Breast epithelium (tissue), 4 donors: ENCODE measurements around the gene MMP15. TPM values are rescaled to one million over a fixed set of nuclear protein-coding genes. Genes with fewer than 3 reads are reported as not detected.
"Not testable (repeated sequence)": the region's sequence is repeated elsewhere in the genome, so short reads cannot be mapped to it uniquely, and the experiment has no call there.

ENCODE experiments used
- DNase-seq, 2 donors: peaks; one replicate each; pipeline ENCODE4 v3.0.0-alpha.2; 2019; ENCODE audit warnings: low spot score in 2 of 2
- H3K27ac ChIP-seq, 2 donors: fragments of 200-600 bp; sonication (generic) in 1 of 2; one replicate each; pipeline ENCODE4 v1.5.1; 2016 to 2019; ENCODE audit warnings: mild to moderate bottlenecking in 1 of 2
- H3K27me3 ChIP-seq, 2 donors: fragments of 200-600 bp; sonication (generic) in 1 of 2; one replicate each; pipeline versions ENCODE4 v1.5.1 to v1.6.0; 2017 to 2019; ENCODE audit warnings: control low read depth in 1 of 2, mild to moderate bottlenecking in 1 of 2
- H3K36me3 ChIP-seq: fragments of 200-600 bp; one replicate; pipeline ENCODE4 v1.5.1; 2019
- H3K4me1 ChIP-seq, 2 donors: fragments of 200-600 bp; sonication (generic); one replicate each; pipeline ENCODE4 v1.5.1; 2016 to 2019; ENCODE audit warnings: control low read depth in 1 of 2
- H3K4me3 ChIP-seq, 3 donors: fragments of 200-600 bp; sonication (generic); 1 replicate in 2 of 3; 2 replicates in 1 of 3; pipeline ENCODE4 v1.5.1; 2016 to 2019; ENCODE audit warnings: mild to moderate bottlenecking in 3 of 3, moderate library complexity in 2 of 3
- H3K9me3 ChIP-seq, 2 donors: fragments of 200-600 bp; sonication (generic) in 1 of 2; one replicate each; pipeline ENCODE4 v1.5.1; 2016 to 2019; ENCODE audit warnings: control low read depth in 1 of 2
- CTCF ChIP-seq, 3 donors: fragments of 450-650 bp; IDR thresholded peaks; one replicate each; pipeline ENCODE4 v1.5.1; 2016 to 2017; ENCODE audit warnings: antibody characterized with exemption in 3 of 3, mild to moderate bottlenecking in 3 of 3, moderate library complexity in 3 of 3
- POLR2A ChIP-seq: fragments of 450-650 bp; IDR thresholded peaks from one replicate; pipeline ENCODE4 v1.6.1; 2016; ENCODE audit warnings: antibody characterized with exemption, mild to moderate bottlenecking, moderate library complexity
- POLR2AphosphoS5 ChIP-seq, 3 donors: sonication (generic); formaldehyde crosslinking; IDR thresholded peaks; one replicate each; pipeline ENCODE4 v1.6.1; 2017; ENCODE audit warnings: antibody characterized with exemption in 3 of 3
- intact Hi-C: fragments of 100-400 bp; cut with DNase I; formaldehyde crosslinking; loops from one replicate; pipeline ENCODE4 v1.15.1; 2023; ENCODE audit warnings: low total_unique reads
- total RNA-seq, 3 donors: library from RNA; depleted of rRNA; stranded (reverse); fragments of >200 nt; gene quantifications; one replicate each; pipeline ENCODE4 v1.1.0, GENCODE V29; 2016

Gene MMP15
- total RNA-seq, 3 donors from 2014 or later = 4.6 to 5.3 (median 4.8) TPM

- Histone ChIP-seq H3K4me1 (no peaks in the 10 kb centered on the region), H3K4me3 (no peak overlapping the region), H3K27me3 (no peaks in the 10 kb centered on the region), H3K36me3 (no peaks in the 10 kb centered on the region), H3K9me3 (no peaks in the 10 kb centered on the region), H3K27ac (no peak overlapping the region)
- TF ChIP-seq CTCF (IDR thresholded peaks at IDR 0.05) = no peak
- TF ChIP-seq POLR2AphosphoS5 (IDR thresholded peaks at IDR 0.05) = no peak
- intact Hi-C loops = no loop called here
- DNase-seq = no peak
Observed at GRCh38 chr16:58085171-58085570, 59.6 kb downstream of the MMP15 start.

GRCh38 chr16:58085584-58086251 is 60.2 kb downstream of the MMP15 start:
- no peak overlapping the region for H3K27ac ChIP-seq
- H3K9me3 ChIP-seq = no peaks in the 10 kb centered on the region
- no peaks in the 10 kb centered on the region for H3K27me3 ChIP-seq
- H3K4me3 ChIP-seq = no peak overlapping the region
- DNase-seq = no peak
- TF ChIP-seq POLR2A (no peak), POLR2AphosphoS5 (IDR thresholded peaks at IDR 0.05) (no peak), CTCF (IDR thresholded peaks at IDR 0.05) (no peak)
- no peaks in the 10 kb centered on the region for H3K4me1 ChIP-seq
- no peaks in the 10 kb centered on the region for H3K36me3 ChIP-seq
- intact Hi-C loops = no loop called here

- H3K9me3 ChIP-seq = no peaks in the 10 kb centered on the region
- intact Hi-C loops = no loop called here
- no peaks in the 10 kb centered on the region for H3K4me1 ChIP-seq
- H3K4me3 ChIP-seq = no peak overlapping the region
- H3K36me3 ChIP-seq = no peaks in the 10 kb centered on the region
- no peak for DNase-seq
- no peak overlapping the region for H3K27ac ChIP-seq
- H3K27me3 ChIP-seq = no peaks in the 10 kb centered on the region
- TF ChIP-seq CTCF (IDR thresholded peaks at IDR 0.05) = no peak
- TF ChIP-seq POLR2A = no peak
- no peak for TF ChIP-seq POLR2AphosphoS5 (IDR thresholded peaks at IDR 0.05)
Observed at GRCh38 chr16:58086381-58087208, 61.0 kb downstream of the MMP15 start.

- Histone ChIP-seq H3K27me3 (no peaks in the 10 kb centered on the region), H3K4me1 (no peaks in the 10 kb centered on the region), H3K9me3 (no peaks in the 10 kb centered on the region), H3K27ac (no peak overlapping the region), H3K36me3 (no peaks in the 10 kb centered on the region), H3K4me3 (no peak overlapping the region)
- DNase-seq = no peak
- TF ChIP-seq POLR2AphosphoS5 (IDR thresholded peaks at IDR 0.05) = no peak
- TF ChIP-seq POLR2A = no peak
- no peak for TF ChIP-seq CTCF (IDR thresholded peaks at IDR 0.05)
- intact Hi-C loops = no loop called here
Observed at GRCh38 chr16:58087209-58087913, 61.8 kb downstream of the MMP15 start.

- H3K27me3 ChIP-seq = no peaks in the 10 kb centered on the region
- H3K9me3 ChIP-seq = no peaks in the 10 kb centered on the region
- no peaks in the 10 kb centered on the region for H3K36me3 ChIP-seq
- no peaks in the 10 kb centered on the region for H3K4me1 ChIP-seq
- H3K27ac ChIP-seq = no peak overlapping the region
- no peak for DNase-seq
- H3K4me3 ChIP-seq = no peak overlapping the region
- no peak for TF ChIP-seq POLR2AphosphoS5 (IDR thresholded peaks at IDR 0.05)
- TF ChIP-seq CTCF (IDR thresholded peaks at IDR 0.05) = no peak
- TF ChIP-seq POLR2A = no peak
- intact Hi-C loops = no loop called here
Observed at GRCh38 chr16:58088091-58088490, 62.5 kb downstream of the MMP15 start.

GRCh38 chr16:58090396-58090795 is 64.8 kb downstream of the MMP15 start:
- H3K27ac ChIP-seq, H3K9me3 ChIP-seq, H3K4me3 ChIP-seq, H3K36me3 ChIP-seq, DNase-seq, H3K27me3 ChIP-seq, intact Hi-C loops, H3K4me1 ChIP-seq: not testable (repeated sequence)
